ENCODE data around the gene PLXDC2.

Gene PLXDC2

GRCh38 chr10:19921300-19922140, 105.3 kb downstream of the PLXDC2 start:
- Histone ChIP-seq H2BK120ac (ENCODE audit: low read depth, low read length) (no peak overlapping the region), H3K79me1 (ENCODE audit: low read length) (peaks cover 5% of the 10 kb centered on the region), H3K79me2 (ENCODE audit: control insufficient read depth, insufficient read depth, low read length) (peaks cover 4% of the 10 kb centered on the region), H3K56ac (ENCODE audit: low read length) (no peak overlapping the region), H2BK15ac (replicated peaks; ENCODE audit: low read depth) (no peak overlapping the region), H3K4me1 (ENCODE audit: control insufficient read depth, low read depth, low read length) (peaks cover 10% of the 10 kb centered on the region), H3K27ac (ENCODE audit: low read depth, low read length) (no peak overlapping the region), H2BK5ac (ENCODE audit: low read length) (no peak overlapping the region), H4K5ac (ENCODE audit: low read length) (no peak overlapping the region), H3K36me3 (ENCODE audit: control insufficient read depth, insufficient read depth, low read length) (no peaks in the 10 kb centered on the region), H2AK5ac (ENCODE audit: low read length) (no peak overlapping the region), H3K9ac (ENCODE audit: low read length) (no peak overlapping the region), H3K4ac (ENCODE audit: low read depth, low read length) (no peak overlapping the region), H3K27me3 (ENCODE audit: insufficient read depth, low read length, poor library complexity) (no peaks in the 10 kb centered on the region), H4K8ac (ENCODE audit: low read depth, low read length) (no peak overlapping the region), H3K4me3 (ENCODE audit: low read length) (no peak overlapping the region), H3K18ac (ENCODE audit: low read length) (no peak overlapping the region), H3K23ac (ENCODE audit: low read length) (no peak overlapping the region), H3K4me2 (ENCODE audit: low read length) (no peak overlapping the region)
- DNase-seq = no peak
- no CpG with 5 or more reads among the region's 13 CpGs for WGBS (ENCODE audit: extremely low coverage, insufficient coverage, low lambda C conversion rate)

GRCh38 chr10:19922236-19922963, 106.2 kb downstream of the PLXDC2 start:
- Histone ChIP-seq H3K27me3 (ENCODE audit: insufficient read depth, low read length, poor library complexity) (no peaks in the 10 kb centered on the region), H3K79me2 (ENCODE audit: control insufficient read depth, insufficient read depth, low read length) (peaks cover 4% of the 10 kb centered on the region), H3K79me1 (ENCODE audit: low read length) (peaks cover 5% of the 10 kb centered on the region), H4K5ac (ENCODE audit: low read length) (no peak overlapping the region), H2BK5ac (ENCODE audit: low read length) (no peak overlapping the region), H2BK120ac (ENCODE audit: low read depth, low read length) (no peak overlapping the region), H2AK5ac (ENCODE audit: low read length) (no peak overlapping the region), H3K56ac (ENCODE audit: low read length) (no peak overlapping the region), H3K4me2 (ENCODE audit: low read length) (no peak overlapping the region), H3K36me3 (ENCODE audit: control insufficient read depth, insufficient read depth, low read length) (no peaks in the 10 kb centered on the region), H3K9ac (ENCODE audit: low read length) (no peak overlapping the region), H3K4ac (ENCODE audit: low read depth, low read length) (no peak overlapping the region), H3K23ac (ENCODE audit: low read length) (no peak overlapping the region), H3K4me1 (ENCODE audit: control insufficient read depth, low read depth, low read length) (peaks cover 10% of the 10 kb centered on the region), H3K4me3 (ENCODE audit: low read length) (no peak overlapping the region), H3K18ac (ENCODE audit: low read length) (no peak overlapping the region), H2BK15ac (replicated peaks; ENCODE audit: low read depth) (no peak overlapping the region), H4K8ac (ENCODE audit: low read depth, low read length) (no peak overlapping the region), H3K27ac (ENCODE audit: low read depth, low read length) (no peak overlapping the region)
- DNase-seq = peak; percentile 16
- no CpG with 5 or more reads among the region's 3 CpGs for WGBS (ENCODE audit: extremely low coverage, insufficient coverage, low lambda C conversion rate)

GRCh38 chr10:19925064-19925463, 108.8 kb downstream of the PLXDC2 start:
- no peak overlapping the region for H4K8ac ChIP-seq (ENCODE audit: low read depth, low read length)
- H3K23ac ChIP-seq (ENCODE audit: low read length) = no peak overlapping the region
- no peak overlapping the region for H3K9ac ChIP-seq (ENCODE audit: low read length)
- no peaks in the 10 kb centered on the region for H3K36me3 ChIP-seq (ENCODE audit: control insufficient read depth, insufficient read depth, low read length)
- no peaks in the 10 kb centered on the region for H3K27me3 ChIP-seq (ENCODE audit: insufficient read depth, low read length, poor library complexity)
- no peak overlapping the region for H3K4me2 ChIP-seq (ENCODE audit: low read length)
- no peak overlapping the region for H2BK120ac ChIP-seq (ENCODE audit: low read depth, low read length)
- H3K4me1 ChIP-seq (ENCODE audit: control insufficient read depth, low read depth, low read length) = peaks cover 3% of the 10 kb centered on the region
- H3K27ac ChIP-seq (ENCODE audit: low read depth, low read length) = no peak overlapping the region
- H3K79me2 ChIP-seq (ENCODE audit: control insufficient read depth, insufficient read depth, low read length) = peaks cover 4% of the 10 kb centered on the region
- no peak overlapping the region for H3K4ac ChIP-seq (ENCODE audit: low read depth, low read length)
- no peak for DNase-seq
- no peak overlapping the region for H3K4me3 ChIP-seq (ENCODE audit: low read length)
- H3K79me1 ChIP-seq (ENCODE audit: low read length) = peaks cover 5% of the 10 kb centered on the region
- no peak overlapping the region for H2BK5ac ChIP-seq (ENCODE audit: low read length)
- H4K5ac ChIP-seq (ENCODE audit: low read length) = no peak overlapping the region
- H2AK5ac ChIP-seq (ENCODE audit: low read length) = no peak overlapping the region
- H2BK15ac ChIP-seq (replicated peaks; ENCODE audit: low read depth) = no peak overlapping the region
- no CpG with 5 or more reads among the region's 4 CpGs for WGBS (ENCODE audit: extremely low coverage, insufficient coverage, low lambda C conversion rate)
- H3K18ac ChIP-seq (ENCODE audit: low read length) = no peak overlapping the region
- no peak overlapping the region for H3K56ac ChIP-seq (ENCODE audit: low read length)

GRCh38 chr10:19928936-19929335, 112.7 kb downstream of the PLXDC2 start:
- H3K79me1 ChIP-seq (ENCODE audit: low read length) = peaks cover 1% of the 10 kb centered on the region
- no peak overlapping the region for H4K5ac ChIP-seq (ENCODE audit: low read length)
- no peak overlapping the region for H3K27ac ChIP-seq (ENCODE audit: low read depth, low read length)
- no peak overlapping the region for H3K4ac ChIP-seq (ENCODE audit: low read depth, low read length)
- no peak overlapping the region for H2AK5ac ChIP-seq (ENCODE audit: low read length)
- H3K36me3 ChIP-seq (ENCODE audit: control insufficient read depth, insufficient read depth, low read length) = no peaks in the 10 kb centered on the region
- H3K4me3 ChIP-seq (ENCODE audit: low read length) = no peak overlapping the region
- WGBS (ENCODE audit: extremely low coverage, insufficient coverage, low lambda C conversion rate) = no CpG with 5 or more reads among the region's 7 CpGs
- H3K4me1 ChIP-seq (ENCODE audit: control insufficient read depth, low read depth, low read length) = peaks cover 3% of the 10 kb centered on the region
- H3K18ac ChIP-seq (ENCODE audit: low read length) = no peak overlapping the region
- no peaks in the 10 kb centered on the region for H3K27me3 ChIP-seq (ENCODE audit: insufficient read depth, low read length, poor library complexity)
- H4K8ac ChIP-seq (ENCODE audit: low read depth, low read length) = no peak overlapping the region
- no peak overlapping the region for H3K56ac ChIP-seq (ENCODE audit: low read length)
- H3K9ac ChIP-seq (ENCODE audit: low read length) = no peak overlapping the region
- H2BK15ac ChIP-seq (replicated peaks; ENCODE audit: low read depth) = no peak overlapping the region
- H3K79me2 ChIP-seq (ENCODE audit: control insufficient read depth, insufficient read depth, low read length) = no peaks in the 10 kb centered on the region
- H3K4me2 ChIP-seq (ENCODE audit: low read length) = no peak overlapping the region
- no peak overlapping the region for H2BK5ac ChIP-seq (ENCODE audit: low read length)
- H2BK120ac ChIP-seq (ENCODE audit: low read depth, low read length) = no peak overlapping the region
- H3K23ac ChIP-seq (ENCODE audit: low read length) = no peak overlapping the region
- DNase-seq = no peak

- Histone ChIP-seq H3K36me3 (ENCODE audit: control insufficient read depth, insufficient read depth, low read length) (no peaks in the 10 kb centered on the region), H4K5ac (ENCODE audit: low read length) (no peak overlapping the region), H3K23ac (ENCODE audit: low read length) (no peak overlapping the region), H2BK15ac (replicated peaks; ENCODE audit: low read depth) (no peak overlapping the region), H2BK5ac (ENCODE audit: low read length) (no peak overlapping the region), H3K27ac (ENCODE audit: low read depth, low read length) (no peak overlapping the region), H2BK120ac (ENCODE audit: low read depth, low read length) (no peak overlapping the region), H3K9ac (ENCODE audit: low read length) (no peak overlapping the region), H4K8ac (ENCODE audit: low read depth, low read length) (no peak overlapping the region), H2AK5ac (ENCODE audit: low read length) (no peak overlapping the region), H3K4me1 (ENCODE audit: control insufficient read depth, low read depth, low read length) (peaks cover 3% of the 10 kb centered on the region), H3K4ac (ENCODE audit: low read depth, low read length) (no peak overlapping the region), H3K18ac (ENCODE audit: low read length) (no peak overlapping the region), H3K4me2 (ENCODE audit: low read length) (no peak overlapping the region), H3K79me1 (ENCODE audit: low read length) (no peaks in the 10 kb centered on the region), H3K56ac (ENCODE audit: low read length) (no peak overlapping the region), H3K4me3 (ENCODE audit: low read length) (no peak overlapping the region), H3K79me2 (ENCODE audit: control insufficient read depth, insufficient read depth, low read length) (no peaks in the 10 kb centered on the region), H3K27me3 (ENCODE audit: insufficient read depth, low read length, poor library complexity) (no peaks in the 10 kb centered on the region)
- no CpG with 5 or more reads among the region's 3 CpGs for WGBS (ENCODE audit: extremely low coverage, insufficient coverage, low lambda C conversion rate)
- DNase-seq = no peak
These were observed 113.4 kb downstream of the PLXDC2 start for GRCh38 chr10:19929506-19930140.

Data from mesendoderm (in vitro differentiated cells).